HEK293T (cell line): ENCODE measurements around the gene ATXN7.

Experiments used
- ARNT ChIP-seq: fragments of 450-650 bp; IDR thresholded peaks from 2 replicates; pipeline ENCODE4 v1.6.1; 2017; ENCODE audit warnings: mild to moderate bottlenecking
- BHLHE40 ChIP-seq: fragments of 450-650 bp; IDR thresholded peaks from 2 replicates; pipeline ENCODE4 v1.6.1; 2016; ENCODE audit warnings: mild to moderate bottlenecking, moderate library complexity, borderline replicate concordance
- CTBP1 ChIP-seq: fragments of 450-650 bp; IDR thresholded peaks from 2 replicates; pipeline ENCODE4 v1.6.1; 2016; ENCODE audit warnings: borderline replicate concordance
- ELF4 ChIP-seq: fragments of 450-650 bp; IDR thresholded peaks from 2 replicates; pipeline ENCODE4 v1.6.1; 2017; ENCODE audit warnings: antibody characterized with exemption
- FOXA1 ChIP-seq: fragments of 450-650 bp; IDR thresholded peaks from 2 replicates; pipeline ENCODE4 v1.6.1; 2016; ENCODE audit warnings: mild to moderate bottlenecking
- FOXK2 ChIP-seq: fragments of 450-650 bp; IDR thresholded peaks from 2 replicates; pipeline ENCODE4 v1.6.1; 2016; ENCODE audit warnings: mild to moderate bottlenecking
- FOXM1 ChIP-seq: fragments of 450-650 bp; IDR thresholded peaks from 2 replicates; pipeline ENCODE4 v1.6.1; 2017; ENCODE audit warnings: mild to moderate bottlenecking, borderline replicate concordance
- L3MBTL2 ChIP-seq: fragments of 450-650 bp; conservative IDR thresholded peaks from 2 replicates; pipeline ENCODE4 v1.6.1; 2016; ENCODE audit warnings: mild to moderate bottlenecking
- LEF1 ChIP-seq: fragments of 450-650 bp; IDR thresholded peaks from 2 replicates; pipeline ENCODE4 v1.6.1; 2017; ENCODE audit warnings: mild to moderate bottlenecking, borderline replicate concordance
- NFRKB ChIP-seq: fragments of 450-650 bp; IDR thresholded peaks from 2 replicates; pipeline ENCODE4 v1.6.1; 2016; ENCODE audit warnings: mild to moderate bottlenecking, moderate library complexity
- SP1 ChIP-seq: fragments of 450-650 bp; IDR thresholded peaks from 2 replicates; pipeline ENCODE4 v1.6.1; 2017
- SUZ12 ChIP-seq: fragments of 450-650 bp; IDR thresholded peaks from 2 replicates; pipeline ENCODE4 v1.6.1; 2016; ENCODE audit warnings: mild to moderate bottlenecking
- TARDBP ChIP-seq: fragments of 450-650 bp; IDR thresholded peaks from 2 replicates; pipeline ENCODE4 v1.6.1; 2016
- TF ChIP-seq, protein P1 (sequence below): fragments of 450-650 bp; IDR thresholded peaks from 2 replicates; pipeline ENCODE4 v1.6.1; 2016

DNA sequence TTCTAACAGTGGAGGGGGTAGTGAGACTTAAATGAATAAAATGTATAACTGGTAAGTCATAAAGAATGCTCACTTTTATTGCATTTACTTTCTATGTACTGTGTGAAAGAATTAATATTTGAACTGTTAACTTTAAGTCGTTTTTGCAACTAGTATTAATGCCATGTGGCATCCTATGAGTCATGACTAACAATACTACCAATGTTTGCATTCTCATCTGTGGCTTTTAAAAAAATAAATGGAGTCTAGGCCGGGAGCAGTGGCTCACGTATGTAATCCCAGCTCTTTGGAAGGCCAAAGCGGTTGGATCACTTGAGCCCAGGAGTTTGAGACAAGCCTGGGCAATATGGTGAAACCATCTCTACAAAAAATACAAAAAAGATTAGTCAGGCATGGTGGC is 39.4 kb upstream of the ATXN7 start:
- TF ChIP-seq TARDBP = no peak
- TF ChIP-seq FOXM1 = no peak
- TF ChIP-seq FOXA1 = no peak
- no peak for TF ChIP-seq BHLHE40
- no peak for TF ChIP-seq LEF1
- TF ChIP-seq SP1 = no peak
- no peak for TF ChIP-seq ELF4
- no peak for TF ChIP-seq FOXK2
- no peak for TF ChIP-seq CTBP1
- TF ChIP-seq, protein P1, sequence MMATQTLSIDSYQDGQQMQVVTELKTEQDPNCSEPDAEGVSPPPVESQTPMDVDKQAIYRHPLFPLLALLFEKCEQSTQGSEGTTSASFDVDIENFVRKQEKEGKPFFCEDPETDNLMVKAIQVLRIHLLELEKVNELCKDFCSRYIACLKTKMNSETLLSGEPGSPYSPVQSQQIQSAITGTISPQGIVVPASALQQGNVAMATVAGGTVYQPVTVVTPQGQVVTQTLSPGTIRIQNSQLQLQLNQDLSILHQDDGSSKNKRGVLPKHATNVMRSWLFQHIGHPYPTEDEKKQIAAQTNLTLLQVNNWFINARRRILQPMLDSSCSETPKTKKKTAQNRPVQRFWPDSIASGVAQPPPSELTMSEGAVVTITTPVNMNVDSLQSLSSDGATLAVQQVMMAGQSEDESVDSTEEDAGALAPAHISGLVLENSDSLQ = no peak
- no peak for TF ChIP-seq NFRKB
- TF ChIP-seq L3MBTL2 = no peak
- no peak for TF ChIP-seq ARNT
- no peak for TF ChIP-seq SUZ12
